Measurements from ENCODE around the gene E4F1. TPM values are rescaled to one million over a fixed set of nuclear protein-coding genes. Genes with fewer than 3 reads are reported as not detected.

E4F1 gene
- total RNA-seq, 1 experiment from 2014 or later: 14.8 TPM

GRCh38 chr16:2210386-2211365, 12.7 kb upstream of the E4F1 start, which contains the start of gene BRICD5:
Gene BRICD5, minus strand, starts transcription at chr16:2210863. Its CDS starts 30 bp downstream, at chr16:2210833.
- peak; percentile 57 for DNase-seq
- no peak within 1 kb of the TSS for H3K4me3 ChIP-seq (ENCODE audit: low read length)
- no peak within 1 kb of the TSS for H3K4me2 ChIP-seq (ENCODE audit: low read depth, low read length, poor library complexity, severe bottlenecking)
- H2AFZ ChIP-seq (ENCODE audit: low read length): no peak within 1 kb of the TSS
- peaks cover 43% of the 10 kb centered on the region for H3K4me1 ChIP-seq (ENCODE audit: low read length)
- H4K20me1 ChIP-seq (ENCODE audit: insufficient read depth, low read depth, low read length): peaks cover 16% of the 10 kb centered on the region; the same call in 1 of the 2 replicates
- H3K79me2 ChIP-seq (ENCODE audit: low read length): peaks cover 50% of the 10 kb centered on the region
- 0 out of 2 replicates have a peak, but pooled peaks cover 5% of the 10 kb centered on the region for H3K36me3 ChIP-seq (ENCODE audit: insufficient read depth, low read length)
- no peaks in the 10 kb centered on the region for H3K9me3 ChIP-seq (ENCODE audit: low read length)
- H3K27me3 ChIP-seq (ENCODE audit: low read length): no peaks in the 10 kb centered on the region
- no peaks in the 10 kb centered on the region for H3K9me2 ChIP-seq (replicated peaks; ENCODE audit: insufficient read depth, low read length)
- H3K27ac ChIP-seq (ENCODE audit: low read length): no peak within 1 kb of the TSS
- H3K9ac ChIP-seq (ENCODE audit: low read length): peak within 1 kb of the TSS; percentile 96; the same call in 1 of the 2 replicates

DNA sequence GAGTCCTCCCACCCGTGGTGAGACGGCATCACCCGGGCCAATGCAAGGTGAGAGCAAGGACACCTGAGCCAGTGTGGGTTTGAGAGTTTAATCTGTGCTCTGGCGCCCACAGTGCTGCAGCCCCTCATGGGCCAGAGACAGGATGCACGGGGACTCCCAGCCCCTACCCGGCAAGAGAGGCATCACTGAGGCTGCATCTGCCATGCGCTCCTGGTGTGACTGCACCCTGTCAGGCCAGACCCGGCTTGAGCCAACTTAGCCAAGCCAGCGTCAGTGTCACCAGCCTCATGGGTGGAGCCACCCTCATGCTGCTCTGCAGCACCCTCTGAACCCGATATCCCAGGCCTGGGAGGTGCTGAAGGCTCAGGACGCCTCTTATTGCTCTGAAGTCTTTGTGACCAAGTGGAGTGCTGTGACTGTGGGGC, 11.5 kb upstream of the E4F1 start:
- 0 out of 2 replicates have a peak, but pooled peaks cover 3% of the 10 kb centered on the region for H3K36me3 ChIP-seq (ENCODE audit: insufficient read depth, low read length)
- peaks cover 16% of the 10 kb centered on the region; the same call in 1 of the 2 replicates for H4K20me1 ChIP-seq (ENCODE audit: insufficient read depth, low read depth, low read length)
- H3K9me2 ChIP-seq (replicated peaks; ENCODE audit: insufficient read depth, low read length): no peaks in the 10 kb centered on the region
- peaks cover 39% of the 10 kb centered on the region for H3K4me1 ChIP-seq (ENCODE audit: low read length)
- H2AFZ ChIP-seq (ENCODE audit: low read length): no peak overlapping the region
- peak overlapping the region; percentile 81; the same call in 1 of the 2 replicates for H3K4me3 ChIP-seq (ENCODE audit: low read length)
- H3K9me3 ChIP-seq (ENCODE audit: low read length): no peaks in the 10 kb centered on the region
- H3K9ac ChIP-seq (ENCODE audit: low read length): peak overlapping the region; percentile 96
- H3K79me2 ChIP-seq (ENCODE audit: low read length): peaks cover 44% of the 10 kb centered on the region
- peak overlapping the region; percentile 67 for H3K27ac ChIP-seq (ENCODE audit: low read length)
- peak; percentile 73 for DNase-seq
- H3K27me3 ChIP-seq (ENCODE audit: low read length): no peaks in the 10 kb centered on the region
- peak overlapping the region; percentile 81 for H3K4me2 ChIP-seq (ENCODE audit: low read depth, low read length, poor library complexity, severe bottlenecking)

DNA sequence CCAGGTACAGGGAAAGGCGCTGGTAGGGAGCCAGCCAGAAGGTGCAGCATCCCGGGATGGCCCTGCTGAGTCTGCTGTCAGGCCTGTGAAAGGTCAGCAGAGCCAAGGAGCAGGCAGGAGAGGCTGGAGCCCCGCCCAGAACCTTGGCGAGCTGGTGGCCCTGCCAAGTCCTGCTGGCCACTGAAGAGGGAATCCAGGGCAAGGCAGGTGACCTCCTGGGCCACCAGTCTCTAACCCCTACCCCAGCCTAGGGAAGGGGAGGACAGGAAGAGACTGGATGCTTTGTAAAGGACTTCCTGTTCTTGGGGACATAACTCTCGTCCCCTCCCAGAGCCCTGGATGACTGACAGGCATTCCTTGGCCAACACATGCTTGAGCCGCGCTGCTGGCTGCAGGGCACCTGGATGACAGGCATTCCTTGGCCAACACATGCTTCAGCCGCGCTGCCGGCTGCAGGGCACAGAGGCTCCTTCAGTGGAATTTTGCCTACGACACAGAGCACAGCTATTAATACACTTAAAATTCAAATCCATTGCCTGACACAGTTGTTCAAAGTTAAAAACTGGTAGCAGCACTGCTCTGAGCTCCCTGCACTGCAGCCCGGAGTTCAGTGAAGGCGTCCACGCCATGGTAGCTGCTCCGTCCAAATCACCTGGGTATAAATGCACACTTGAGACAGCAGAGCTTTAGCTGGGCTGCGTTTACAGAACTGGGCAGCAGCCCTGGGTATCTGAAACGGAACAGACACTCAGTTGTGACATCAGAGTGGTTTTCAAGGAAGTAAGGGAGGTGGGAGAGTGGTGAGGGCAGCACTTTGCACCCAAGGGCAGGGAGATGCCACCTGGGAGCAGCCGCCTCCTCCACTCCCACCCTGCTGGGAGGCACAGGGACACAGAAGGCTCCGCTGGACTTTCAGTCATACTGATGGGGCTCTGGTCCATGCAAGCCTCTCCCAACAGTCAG, 10.7 kb upstream of the E4F1 start:
- Histone ChIP-seq H4K20me1 (ENCODE audit: insufficient read depth, low read depth, low read length) (peaks cover 16% of the 10 kb centered on the region; the same call in 1 of the 2 replicates), H3K4me1 (ENCODE audit: low read length) (peaks cover 32% of the 10 kb centered on the region), H3K9me2 (replicated peaks; ENCODE audit: insufficient read depth, low read length) (no peaks in the 10 kb centered on the region), H3K79me2 (ENCODE audit: low read length) (peaks cover 41% of the 10 kb centered on the region), H3K4me3 (ENCODE audit: low read length) (peak overlapping the region; percentile 81), H3K9me3 (ENCODE audit: low read length) (no peaks in the 10 kb centered on the region), H3K9ac (ENCODE audit: low read length) (peak overlapping the region; percentile 96), H3K4me2 (ENCODE audit: low read depth, low read length, poor library complexity, severe bottlenecking) (peak overlapping the region; percentile 81), H3K27me3 (ENCODE audit: low read length) (no peaks in the 10 kb centered on the region), H2AFZ (ENCODE audit: low read length) (no peak overlapping the region), H3K27ac (ENCODE audit: low read length) (peak overlapping the region; percentile 67), H3K36me3 (ENCODE audit: insufficient read depth, low read length) (no peaks in the 10 kb centered on the region)
- DNase-seq: peak; percentile 71

GRCh38 chr16:2213817-2214718, 9.3 kb upstream of the E4F1 start:
- Histone ChIP-seq H3K9ac (ENCODE audit: low read length) (peak overlapping the region; percentile 96), H2AFZ (ENCODE audit: low read length) (no peak overlapping the region), H3K4me3 (ENCODE audit: low read length) (peak overlapping the region; percentile 81), H3K4me2 (ENCODE audit: low read depth, low read length, poor library complexity, severe bottlenecking) (peak overlapping the region; percentile 81), H3K9me2 (replicated peaks; ENCODE audit: insufficient read depth, low read length) (no peaks in the 10 kb centered on the region), H3K36me3 (ENCODE audit: insufficient read depth, low read length) (no peaks in the 10 kb centered on the region), H3K4me1 (ENCODE audit: low read length) (peaks cover 28% of the 10 kb centered on the region), H3K27me3 (ENCODE audit: low read length) (no peaks in the 10 kb centered on the region), H3K9me3 (ENCODE audit: low read length) (no peaks in the 10 kb centered on the region), H3K79me2 (ENCODE audit: low read length) (peaks cover 34% of the 10 kb centered on the region), H3K27ac (ENCODE audit: low read length) (peak overlapping the region; percentile 68), H4K20me1 (ENCODE audit: insufficient read depth, low read depth, low read length) (peaks cover 16% of the 10 kb centered on the region; the same call in 1 of the 2 replicates)
- peak; percentile 66 for DNase-seq

GRCh38 chr16:2214719-2214968, 8.7 kb upstream of the E4F1 start, which contains the start of gene PGP:
Gene PGP, minus strand, starts transcription at chr16:2214840. Its CDS starts 63 bp downstream, at chr16:2214777.
- H3K79me2 ChIP-seq (ENCODE audit: low read length): peaks cover 34% of the 10 kb centered on the region
- DNase-seq: no peak
- H3K4me2 ChIP-seq (ENCODE audit: low read depth, low read length, poor library complexity, severe bottlenecking): peak within 1 kb of the TSS; percentile 93
- no peaks in the 10 kb centered on the region for H3K9me2 ChIP-seq (replicated peaks; ENCODE audit: insufficient read depth, low read length)
- H3K4me3 ChIP-seq (ENCODE audit: low read length): peak within 1 kb of the TSS; percentile 83
- no peaks in the 10 kb centered on the region for H3K9me3 ChIP-seq (ENCODE audit: low read length)
- no peaks in the 10 kb centered on the region for H3K36me3 ChIP-seq (ENCODE audit: insufficient read depth, low read length)
- peak within 1 kb of the TSS; percentile 87 for H3K27ac ChIP-seq (ENCODE audit: low read length)
- H3K9ac ChIP-seq (ENCODE audit: low read length): peak within 1 kb of the TSS; percentile 96
- H3K4me1 ChIP-seq (ENCODE audit: low read length): peaks cover 28% of the 10 kb centered on the region
- peaks cover 16% of the 10 kb centered on the region; the same call in 1 of the 2 replicates for H4K20me1 ChIP-seq (ENCODE audit: insufficient read depth, low read depth, low read length)
- H3K27me3 ChIP-seq (ENCODE audit: low read length): no peaks in the 10 kb centered on the region
- H2AFZ ChIP-seq (ENCODE audit: low read length): no peak within 1 kb of the TSS

- Histone ChIP-seq H3K4me3 (ENCODE audit: low read length) (peak overlapping the region; percentile 32; the same call in 1 of the 2 replicates), H3K27me3 (ENCODE audit: low read length) (no peaks in the 10 kb centered on the region), H3K4me2 (ENCODE audit: low read depth, low read length, poor library complexity, severe bottlenecking) (peak overlapping the region; percentile 30), H3K9me2 (replicated peaks; ENCODE audit: insufficient read depth, low read length) (no peaks in the 10 kb centered on the region), H2AFZ (ENCODE audit: low read length) (no peak overlapping the region), H3K4me1 (ENCODE audit: low read length) (peaks cover 28% of the 10 kb centered on the region), H3K9ac (ENCODE audit: low read length) (no peak overlapping the region), H3K79me2 (ENCODE audit: low read length) (peaks cover 34% of the 10 kb centered on the region), H3K36me3 (ENCODE audit: insufficient read depth, low read length) (no peaks in the 10 kb centered on the region), H4K20me1 (ENCODE audit: insufficient read depth, low read depth, low read length) (peaks cover 16% of the 10 kb centered on the region; the same call in 1 of the 2 replicates), H3K9me3 (ENCODE audit: low read length) (no peaks in the 10 kb centered on the region), H3K27ac (ENCODE audit: low read length) (no peak overlapping the region)
- DNase-seq: no peak
These were observed 7.1 kb upstream of the E4F1 start for GRCh38 chr16:2216330-2216729.

DNA sequence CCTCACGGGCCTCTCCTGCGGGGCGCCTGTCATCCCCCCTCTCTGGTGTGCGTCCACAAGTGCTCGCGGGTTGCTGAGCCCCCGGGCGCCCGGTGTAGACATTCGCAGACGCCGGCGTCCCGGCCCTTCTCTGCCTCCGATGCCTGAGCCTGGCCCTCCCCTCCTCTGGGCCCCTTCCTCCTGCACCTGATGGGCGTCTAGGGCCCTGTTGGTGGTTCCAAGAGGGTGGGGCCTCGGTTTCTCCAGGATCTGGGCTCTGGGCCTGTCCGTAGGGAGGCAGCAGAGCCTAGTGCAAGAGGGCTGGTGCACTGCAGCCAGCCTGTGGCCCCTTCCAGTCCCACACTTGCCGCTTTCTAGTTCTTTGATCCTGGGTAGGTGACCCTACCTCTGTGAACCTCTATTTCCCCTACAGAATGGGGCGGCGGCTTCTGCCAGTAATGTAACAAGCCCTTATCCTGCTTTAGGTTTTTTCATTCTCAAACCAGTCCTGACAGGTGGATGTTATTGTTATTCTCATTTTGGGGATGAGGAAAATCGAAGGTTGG, 623 bp downstream of the E4F1 start:
- Histone ChIP-seq H3K9ac (ENCODE audit: low read length) (peak overlapping the region; percentile 96), H3K79me2 (ENCODE audit: low read length) (peaks cover 46% of the 10 kb centered on the region)
- peak; percentile 75 for DNase-seq

More for the DNA sequence above, 623 bp downstream of the E4F1 start:
- Histone ChIP-seq H3K27ac (ENCODE audit: low read length) (peak overlapping the region; percentile 79), H3K9me3 (ENCODE audit: low read length) (no peaks in the 10 kb centered on the region), H3K4me1 (ENCODE audit: low read length) (peaks cover 9% of the 10 kb centered on the region), H3K4me3 (ENCODE audit: low read length) (peak overlapping the region; percentile 99), H3K36me3 (ENCODE audit: insufficient read depth, low read length) (no peaks in the 10 kb centered on the region), H3K27me3 (ENCODE audit: low read length) (no peaks in the 10 kb centered on the region), H3K9me2 (replicated peaks; ENCODE audit: insufficient read depth, low read length) (no peaks in the 10 kb centered on the region), H3K4me2 (ENCODE audit: low read depth, low read length, poor library complexity, severe bottlenecking) (peak overlapping the region; percentile 93), H4K20me1 (ENCODE audit: insufficient read depth, low read depth, low read length) (peaks cover 21% of the 10 kb centered on the region; the same call in 1 of the 2 replicates), H2AFZ (ENCODE audit: low read length) (no peak overlapping the region)
